ENCODE data around the gene TSSK2.

GRCh38 chr22:19139001-19139356 is 7.9 kb downstream of the TSSK2 start:
- TF ChIP-seq CTCF (IDR thresholded peaks at IDR 0.05) (no peak), EP300 (IDR thresholded peaks at IDR 0.05; ENCODE audit: low read depth) (no peak), POLR2AphosphoS5 (IDR thresholded peaks at IDR 0.05) (no peak)

Data from transverse colon (tissue), 4 donors.